Endothelial cell of umbilical vein (primary cell): ENCODE results near the gene NUP214. TPM values are rescaled to one million over a fixed set of nuclear protein-coding genes. Genes with fewer than 3 reads are reported as not detected.

ENCODE experiments used
- BruUV-seq: library from RNA; stranded (reverse); fragments of 400-500 nt; replicated peaks from 2 replicates; lab custom pipeline; 2021; lab: Mats Ljungman, UMichigan
- CTCF ChIA-PET: fragments of 300-600, 350-600 bp; sonication (Branson Sonifier 250); formaldehyde crosslinking; loops from one replicate; lab custom pipeline; 2021; ENCODE audit warnings: antibody characterized with exemption, inconsistent platforms; lab: Charles Lee
- POLR2A ChIA-PET: fragments of 300-600, 350-600 bp; sonication (Branson Sonifier 250); formaldehyde crosslinking; loops from one replicate; lab custom pipeline; 2021; ENCODE audit warnings: antibody characterized with exemption, inconsistent platforms; lab: Charles Lee
- DNase-seq: peaks from one replicate; pipeline ENCODE4 v3.0.0-alpha.2; 2011; ENCODE audit warnings: low read depth, low spot score
- FAIRE-seq: peaks from 2 replicates; lab custom pipeline; 2011; peaks lifted over from hg19 to GRCh38; lab: Jason Lieb, UNC
- H2AFZ ChIP-seq: 2 replicates; pipeline ENCODE4 v1.6.0; 2012; ENCODE audit warnings: low read depth, low read length, control low read depth, inconsistent platforms
- H3K27ac ChIP-seq: 2 replicates; pipeline ENCODE4 v1.5.1; 2011; ENCODE audit warnings: low read depth, mild to moderate bottlenecking, control low read depth, low read length, moderate library complexity; ENCODE audit not compliant: insufficient read depth
- H3K27me3 ChIP-seq, 2 experiments: 2 replicates each; pipeline versions ENCODE4 v1.6.0 to v1.6.1; 2011; ENCODE audit warnings: low read length in 2 of 2, mixed read lengths in 1 of 2; ENCODE audit not compliant: control insufficient read depth in 2 of 2, insufficient read depth in 2 of 2
- H3K36me3 ChIP-seq, 2 experiments: 2 replicates in 1 of 2; 3 replicates in 1 of 2; pipeline ENCODE4 v1.5.1; 2011; ENCODE audit warnings: low read length in 2 of 2, mild to moderate bottlenecking in 1 of 2, moderate library complexity in 1 of 2; ENCODE audit not compliant: control insufficient read depth in 2 of 2, insufficient read depth in 2 of 2; ENCODE audit errors: extremely low read depth in 1 of 2
- H3K4me1 ChIP-seq: 3 replicates; pipeline ENCODE4 v1.5.1; 2011; ENCODE audit warnings: mild to moderate bottlenecking, low read length; ENCODE audit not compliant: control insufficient read depth, insufficient read depth; ENCODE audit errors: extremely low read depth
- H3K4me2 ChIP-seq: 2 replicates; pipeline ENCODE4 v1.6.1; 2011; ENCODE audit warnings: low read length, control low read depth, mixed read lengths; ENCODE audit not compliant: insufficient read depth
- H3K4me3 ChIP-seq, 3 experiments: fragments of 200-600 bp in 1 of 3; sonication (generic), shearing (Covaris generic) in 1 of 3; replicated peaks in 1 of 3; 2 replicates each; pipeline ENCODE4 v1.5.1; 2011 to 2016; ENCODE audit warnings: control low read depth in 3 of 3, low read length in 3 of 3, mild to moderate bottlenecking in 2 of 3, inconsistent platforms in 1 of 3, low read depth in 1 of 3, moderate library complexity in 1 of 3; ENCODE audit not compliant: insufficient read depth in 1 of 3
- H3K79me2 ChIP-seq: 2 replicates; pipeline ENCODE4 v1.6.0; 2012; ENCODE audit warnings: low read length, inconsistent platforms; ENCODE audit not compliant: control insufficient read depth, insufficient read depth
- H3K9ac ChIP-seq: replicated peaks from 2 replicates; pipeline ENCODE3; 2011; ENCODE audit warnings: low read length, control low read depth; ENCODE audit not compliant: insufficient read depth; ENCODE audit errors: extremely low read depth
- H3K9me1 ChIP-seq: replicated peaks from 3 replicates; pipeline ENCODE4 v1.6.0; 2011; ENCODE audit warnings: mild to moderate bottlenecking, low read length; ENCODE audit not compliant: control insufficient read depth, insufficient read depth; ENCODE audit errors: extremely low read depth
- H3K9me3 ChIP-seq: replicated peaks from 2 replicates; pipeline ENCODE4 v1.5.1; 2012; ENCODE audit warnings: low read length, inconsistent platforms; ENCODE audit not compliant: control insufficient read depth, insufficient read depth
- H4K20me1 ChIP-seq: replicated peaks from 2 replicates; pipeline ENCODE3; 2011; ENCODE audit warnings: mild to moderate bottlenecking, low read length; ENCODE audit not compliant: control insufficient read depth, insufficient read depth; ENCODE audit errors: extremely low read depth
- EZH2 ChIP-seq: IDR thresholded peaks from 2 replicates; pipeline ENCODE4 v1.6.1; 2012; ENCODE audit warnings: borderline replicate concordance, low read depth, mild to moderate bottlenecking, moderate library complexity, low read length, inconsistent platforms; ENCODE audit not compliant: severe bottlenecking
- FOS ChIP-seq: IDR thresholded peaks from 2 replicates; pipeline ENCODE4 v1.6.1; 2011; ENCODE audit warnings: mild to moderate bottlenecking, low read length, moderate library complexity, borderline replicate concordance; ENCODE audit not compliant: insufficient read depth
- GATA2 ChIP-seq: IDR thresholded peaks from 2 replicates; pipeline ENCODE4 v1.7.0; 2011; ENCODE audit warnings: low read depth, mild to moderate bottlenecking, moderate library complexity, mixed read lengths, low read length; ENCODE audit not compliant: insufficient read length, insufficient read depth
- JUN ChIP-seq: IDR thresholded peaks from 2 replicates; pipeline ENCODE4 v1.6.1; 2011; ENCODE audit warnings: borderline replicate concordance, low read depth; ENCODE audit not compliant: insufficient read length, insufficient read depth
- MYC ChIP-seq: IDR thresholded peaks from one replicate; pipeline ENCODE4 v1.6.1; 2011; ENCODE audit warnings: mild to moderate bottlenecking, low read depth, low read length
- POLR2A ChIP-seq: IDR thresholded peaks from 2 replicates; pipeline ENCODE4 v1.6.1; 2012; ENCODE audit warnings: low read depth, mild to moderate bottlenecking, control low read depth, low read length
- POLR2AphosphoS5 ChIP-seq: IDR thresholded peaks from 2 replicates; pipeline ENCODE4 v1.6.1; 2012; ENCODE audit warnings: low read depth, mild to moderate bottlenecking, control low read depth, low read length, moderate library complexity; ENCODE audit not compliant: insufficient read depth
- dilution Hi-C: fragments of 300-500 bp; cut with MboI; formaldehyde crosslinking; loops from one replicate; pipeline ENCODE4 v1.15.0; 2019; ENCODE audit warnings: low sequenced_read_pairs; ENCODE audit not compliant: extremely low pct_ligation_motif_present
- intact Hi-C: fragments of 100-400 bp; cut with micrococcal nuclease; formaldehyde crosslinking; loops from one replicate; pipeline ENCODE4 v1.10.0; 2022
- polyA plus RNA-seq, 4 experiments: library from polyadenylated mRNA; depleted of rRNA in 3 of 4; stranded (reverse) in 3 of 4; unstranded in 1 of 4; fragments of >200 nt; gene quantifications; 2 replicates each; pipeline versions ENCODE4 v1.2.1 to v1.2.3, GENCODE V29; 2011 to 2012; ENCODE audit warnings: missing spikeins in 1 of 4
- total RNA-seq: library from RNA; stranded (reverse); gene quantifications from 2 replicates; pipeline ENCODE4 v1.2.3, GENCODE V29; 2021
- TF ChIP-seq, protein P1 (sequence below): IDR thresholded peaks from 2 replicates; pipeline ENCODE4 v1.6.1; 2011; ENCODE audit not compliant: insufficient read depth, insufficient read length
- TF ChIP-seq, protein P2 (sequence below), 2 donors: IDR thresholded peaks; 1 replicate in 1 of 2; 2 replicates in 1 of 2; pipeline ENCODE4 v1.5.1; 2011; ENCODE audit warnings: low read length in 2 of 2, mild to moderate bottlenecking in 2 of 2, moderate library complexity in 2 of 2, control low read depth in 1 of 2, inconsistent platforms in 1 of 2, low read depth in 1 of 2; ENCODE audit not compliant: insufficient read depth in 1 of 2; ENCODE audit errors: extremely low read depth in 1 of 2

The NUP214 gene
- total and polyA plus RNA-seq, 2 donors (not counting 3 experiments of a cell fraction or from before 2014, with no cell fraction given), result 28.7 to 65.9 TPM

DNA sequence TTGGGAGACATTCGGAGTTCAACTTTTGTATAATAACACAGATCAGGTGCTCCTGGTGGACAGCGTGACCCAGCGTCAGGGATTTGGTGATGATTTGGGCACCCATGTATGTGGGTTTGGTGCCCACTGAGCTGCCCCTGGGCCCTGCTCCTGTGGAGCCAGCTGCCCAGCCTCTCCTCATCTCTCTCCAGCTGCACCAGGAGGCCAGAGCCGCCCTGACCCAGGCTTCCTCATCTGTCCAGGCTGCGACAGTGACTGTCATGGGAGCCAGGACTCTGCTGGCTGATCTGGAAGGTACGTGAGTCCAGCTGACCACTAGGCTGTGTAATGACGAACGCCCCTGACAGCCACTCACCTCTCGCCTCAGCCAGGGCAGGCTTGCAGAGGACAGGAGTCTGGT, 43.5 kb upstream of the NUP214 start:
- intact Hi-C loops, result no loop called here
- no TSS peak for BruUV-seq

More for the DNA sequence above, 43.5 kb upstream of the NUP214 start:
- peaks cover 0 to 3% of the 10 kb centered on the region in 2 experiments for H3K27me3 ChIP-seq
- no peak overlapping the region for H3K9ac ChIP-seq
- H3K4me3 ChIP-seq, result no peak overlapping the region
- no peaks in the 10 kb centered on the region for H3K9me3 ChIP-seq
- FAIRE-seq (no peak), DNase-seq (no peak)
- ChIA-PET POLR2A (no interaction called here), CTCF (no interaction called here)
- H3K9me1 ChIP-seq, result no peaks in the 10 kb centered on the region
- H3K27ac ChIP-seq, result no peak overlapping the region
- H3K79me2 ChIP-seq, result no peaks in the 10 kb centered on the region
- no peaks in the 10 kb centered on the region for H3K4me1 ChIP-seq
- dilution Hi-C loops, result no loop called here
- TF ChIP-seq JUN, result no peak
- no peak for TF ChIP-seq POLR2A
- TF ChIP-seq EZH2, result no peak
- TF ChIP-seq, protein P1, sequence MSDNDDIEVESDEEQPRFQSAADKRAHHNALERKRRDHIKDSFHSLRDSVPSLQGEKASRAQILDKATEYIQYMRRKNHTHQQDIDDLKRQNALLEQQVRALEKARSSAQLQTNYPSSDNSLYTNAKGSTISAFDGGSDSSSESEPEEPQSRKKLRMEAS, result no peak
- TF ChIP-seq GATA2, result no peak
- no peak for TF ChIP-seq POLR2AphosphoS5
- TF ChIP-seq, protein P2, sequence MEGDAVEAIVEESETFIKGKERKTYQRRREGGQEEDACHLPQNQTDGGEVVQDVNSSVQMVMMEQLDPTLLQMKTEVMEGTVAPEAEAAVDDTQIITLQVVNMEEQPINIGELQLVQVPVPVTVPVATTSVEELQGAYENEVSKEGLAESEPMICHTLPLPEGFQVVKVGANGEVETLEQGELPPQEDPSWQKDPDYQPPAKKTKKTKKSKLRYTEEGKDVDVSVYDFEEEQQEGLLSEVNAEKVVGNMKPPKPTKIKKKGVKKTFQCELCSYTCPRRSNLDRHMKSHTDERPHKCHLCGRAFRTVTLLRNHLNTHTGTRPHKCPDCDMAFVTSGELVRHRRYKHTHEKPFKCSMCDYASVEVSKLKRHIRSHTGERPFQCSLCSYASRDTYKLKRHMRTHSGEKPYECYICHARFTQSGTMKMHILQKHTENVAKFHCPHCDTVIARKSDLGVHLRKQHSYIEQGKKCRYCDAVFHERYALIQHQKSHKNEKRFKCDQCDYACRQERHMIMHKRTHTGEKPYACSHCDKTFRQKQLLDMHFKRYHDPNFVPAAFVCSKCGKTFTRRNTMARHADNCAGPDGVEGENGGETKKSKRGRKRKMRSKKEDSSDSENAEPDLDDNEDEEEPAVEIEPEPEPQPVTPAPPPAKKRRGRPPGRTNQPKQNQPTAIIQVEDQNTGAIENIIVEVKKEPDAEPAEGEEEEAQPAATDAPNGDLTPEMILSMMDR (IDR thresholded peaks at IDR 0.05; ENCODE audit: extremely low read depth in 1 of 2, insufficient read depth in 1 of 2, low read depth in 1 of 2, low read length in 2 of 2), result no peak
- no peak for TF ChIP-seq FOS
- TF ChIP-seq MYC, result no peak
- H3K4me2 ChIP-seq, result no peak overlapping the region
- no peaks in the 10 kb centered on the region for H4K20me1 ChIP-seq
- H3K36me3 ChIP-seq, result no peaks in the 10 kb centered on the region
- no peak overlapping the region for H2AFZ ChIP-seq
